ENCODE results near the gene RSKR.

Gene RSKR

DNA sequence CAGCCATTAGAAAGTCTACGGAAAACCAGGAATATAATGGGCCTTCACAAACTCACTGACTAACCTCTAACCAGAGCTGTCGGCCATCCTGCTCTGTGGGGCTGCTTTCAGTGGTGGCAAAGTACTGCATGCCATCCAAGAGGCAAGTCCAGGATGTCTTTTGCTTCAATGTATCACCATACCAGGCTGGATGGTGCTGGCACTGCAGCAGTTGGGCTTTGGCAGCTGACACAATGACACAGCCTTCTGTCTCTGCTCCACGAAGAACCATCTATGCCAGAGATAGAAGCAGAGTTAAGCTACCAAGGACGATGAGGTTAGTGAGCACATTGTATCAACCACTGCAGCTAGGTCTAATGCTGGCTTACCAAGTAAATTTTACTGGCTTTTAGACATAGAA is 9.7 kb upstream of the RSKR start:
- no peak overlapping the region for H3K27ac ChIP-seq
- peaks cover 10% of the 10 kb centered on the region; the same call in 1 of the 2 replicates for H3K36me3 ChIP-seq (ENCODE audit: insufficient read depth)
- TF ChIP-seq, protein P1, sequence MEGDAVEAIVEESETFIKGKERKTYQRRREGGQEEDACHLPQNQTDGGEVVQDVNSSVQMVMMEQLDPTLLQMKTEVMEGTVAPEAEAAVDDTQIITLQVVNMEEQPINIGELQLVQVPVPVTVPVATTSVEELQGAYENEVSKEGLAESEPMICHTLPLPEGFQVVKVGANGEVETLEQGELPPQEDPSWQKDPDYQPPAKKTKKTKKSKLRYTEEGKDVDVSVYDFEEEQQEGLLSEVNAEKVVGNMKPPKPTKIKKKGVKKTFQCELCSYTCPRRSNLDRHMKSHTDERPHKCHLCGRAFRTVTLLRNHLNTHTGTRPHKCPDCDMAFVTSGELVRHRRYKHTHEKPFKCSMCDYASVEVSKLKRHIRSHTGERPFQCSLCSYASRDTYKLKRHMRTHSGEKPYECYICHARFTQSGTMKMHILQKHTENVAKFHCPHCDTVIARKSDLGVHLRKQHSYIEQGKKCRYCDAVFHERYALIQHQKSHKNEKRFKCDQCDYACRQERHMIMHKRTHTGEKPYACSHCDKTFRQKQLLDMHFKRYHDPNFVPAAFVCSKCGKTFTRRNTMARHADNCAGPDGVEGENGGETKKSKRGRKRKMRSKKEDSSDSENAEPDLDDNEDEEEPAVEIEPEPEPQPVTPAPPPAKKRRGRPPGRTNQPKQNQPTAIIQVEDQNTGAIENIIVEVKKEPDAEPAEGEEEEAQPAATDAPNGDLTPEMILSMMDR (conservative IDR thresholded peaks at IDR 0.05; ENCODE audit: low read depth, low read length) = no peak
- no peak overlapping the region for H3K4me3 ChIP-seq (IDR thresholded peaks at IDR 0.05; ENCODE audit: insufficient read depth, low read depth, low read length)
- no peaks in the 10 kb centered on the region for H3K27me3 ChIP-seq (ENCODE audit: insufficient read depth, low read depth)
- H4K20me1 ChIP-seq (ENCODE audit: insufficient read depth) = no peaks in the 10 kb centered on the region
- no peak overlapping the region for H3K4me2 ChIP-seq
- H3K9ac ChIP-seq = no peak overlapping the region
- H2AFZ ChIP-seq (ENCODE audit: low read depth) = no peak overlapping the region
- H3K79me2 ChIP-seq (ENCODE audit: insufficient read depth, low read depth) = no peaks in the 10 kb centered on the region
- no peaks in the 10 kb centered on the region for H3K4me1 ChIP-seq (ENCODE audit: low read depth, poor library complexity, severe bottlenecking)

- no peak overlapping the region for H3K27ac ChIP-seq
- no peaks in the 10 kb centered on the region for H3K79me2 ChIP-seq (ENCODE audit: insufficient read depth, low read depth)
- no peak overlapping the region for H3K4me3 ChIP-seq (IDR thresholded peaks at IDR 0.05; ENCODE audit: insufficient read depth, low read depth, low read length)
- no peak overlapping the region for H2AFZ ChIP-seq (ENCODE audit: low read depth)
- TF ChIP-seq, protein P1 (conservative IDR thresholded peaks at IDR 0.05; ENCODE audit: low read depth, low read length) = no peak
- H3K36me3 ChIP-seq (ENCODE audit: insufficient read depth) = peaks cover 15% of the 10 kb centered on the region; the same call in 1 of the 2 replicates
- H3K27me3 ChIP-seq (ENCODE audit: insufficient read depth, low read depth) = no peaks in the 10 kb centered on the region
- H4K20me1 ChIP-seq (ENCODE audit: insufficient read depth) = no peaks in the 10 kb centered on the region
- H3K9ac ChIP-seq = no peak overlapping the region
- H3K4me1 ChIP-seq (ENCODE audit: low read depth, poor library complexity, severe bottlenecking) = no peaks in the 10 kb centered on the region
- no peak overlapping the region for H3K4me2 ChIP-seq
These were observed 8.2 kb upstream of the RSKR start for GRCh38 chr17:28622186-28622585.

DNA sequence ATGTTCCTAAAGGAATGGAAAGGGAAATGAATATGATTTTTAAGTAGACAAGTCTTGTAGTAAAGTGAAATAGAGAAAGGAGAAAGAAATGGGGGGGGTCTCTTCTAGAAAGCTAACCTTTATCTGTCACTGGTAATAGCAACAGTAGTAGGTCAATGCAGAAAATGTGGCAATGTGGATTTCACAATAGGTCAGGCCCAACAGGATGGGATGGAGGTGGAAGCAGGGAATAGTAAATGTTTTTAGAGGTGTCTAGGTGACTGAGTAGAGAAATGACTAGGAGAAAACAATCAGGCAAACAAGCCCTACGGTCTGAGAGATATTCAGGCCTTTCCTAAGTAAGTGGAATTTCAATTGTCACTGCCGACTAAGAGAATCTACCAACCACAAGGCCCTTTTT is 6.0 kb upstream of the RSKR start:
- Histone ChIP-seq H3K27ac (no peak overlapping the region), H3K4me2 (no peak overlapping the region), H4K20me1 (ENCODE audit: insufficient read depth) (no peaks in the 10 kb centered on the region), H3K4me3 (IDR thresholded peaks at IDR 0.05; ENCODE audit: insufficient read depth, low read depth, low read length) (no peak overlapping the region), H3K79me2 (ENCODE audit: insufficient read depth, low read depth) (no peaks in the 10 kb centered on the region), H3K4me1 (ENCODE audit: low read depth, poor library complexity, severe bottlenecking) (no peaks in the 10 kb centered on the region), H3K27me3 (ENCODE audit: insufficient read depth, low read depth) (no peaks in the 10 kb centered on the region), H3K9ac (no peak overlapping the region), H2AFZ (ENCODE audit: low read depth) (no peak overlapping the region), H3K36me3 (ENCODE audit: insufficient read depth) (peaks cover 27% of the 10 kb centered on the region; the same call in 1 of the 2 replicates)
- TF ChIP-seq, protein P1 (conservative IDR thresholded peaks at IDR 0.05; ENCODE audit: low read depth, low read length) = no peak

- H4K20me1 ChIP-seq (ENCODE audit: insufficient read depth) = no peaks in the 10 kb centered on the region
These were observed 4.5 kb upstream of the RSKR start for GRCh38 chr17:28618464-28618863.

More at GRCh38 chr17:28618464-28618863, 4.5 kb upstream of the RSKR start:
- Histone ChIP-seq H2AFZ (ENCODE audit: low read depth) (no peak overlapping the region), H3K27me3 (ENCODE audit: insufficient read depth, low read depth) (no peaks in the 10 kb centered on the region), H3K4me1 (ENCODE audit: low read depth, poor library complexity, severe bottlenecking) (no peaks in the 10 kb centered on the region), H3K9ac (no peak overlapping the region), H3K79me2 (ENCODE audit: insufficient read depth, low read depth) (no peaks in the 10 kb centered on the region), H3K27ac (no peak overlapping the region), H3K36me3 (ENCODE audit: insufficient read depth) (peaks cover 29% of the 10 kb centered on the region; the same call in 1 of the 2 replicates), H3K4me2 (no peak overlapping the region), H3K4me3 (IDR thresholded peaks at IDR 0.05; ENCODE audit: insufficient read depth, low read depth, low read length) (no peak overlapping the region)
- TF ChIP-seq, protein P1 (conservative IDR thresholded peaks at IDR 0.05; ENCODE audit: low read depth, low read length) = no peak
